Common myeloid progenitor, CD34-positive (primary cell): Measurements from ENCODE around the gene KANK4.
A peak's percentile ranks its signal among the peaks of the same experiment; 100 is the strongest.

Experiments
- CTCF ChIA-PET: fragments of 350-600 bp; sonication (Branson Sonifier 250); formaldehyde crosslinking; loops from one replicate; lab custom pipeline; 2021; ENCODE audit warnings: antibody characterized with exemption; lab: Charles Lee
- POLR2A ChIA-PET: fragments of 350-600 bp; sonication (Branson Sonifier 250); formaldehyde crosslinking; loops from one replicate; lab custom pipeline; 2021; ENCODE audit warnings: antibody characterized with exemption; lab: Charles Lee
- DNase-seq, 3 donors: peaks; one replicate each; pipeline versions ENCODE4 v3.0.0 to v3.0.0-alpha.2; 2013
- H3K27ac ChIP-seq, 2 experiments: 1 replicate in 1 of 2; 2 replicates in 1 of 2; pipeline ENCODE4 v1.7.0; 2013; ENCODE audit warnings: inconsistent platforms in 2 of 2, low read length in 2 of 2, mild to moderate bottlenecking in 2 of 2, low read depth in 1 of 2, moderate library complexity in 1 of 2; ENCODE audit not compliant: severe bottlenecking in 2 of 2, insufficient read depth in 1 of 2, poor library complexity in 1 of 2
- H3K27me3 ChIP-seq, 5 experiments: replicated peaks in 2 of 5; 1 replicate in 3 of 5; 2 replicates in 2 of 5; pipeline versions ENCODE4 v1.6.1 to v1.7.0; 2013; ENCODE audit warnings: low read length in 4 of 5, mild to moderate bottlenecking in 2 of 5, moderate library complexity in 2 of 5, inconsistent platforms in 1 of 5; ENCODE audit not compliant: insufficient read depth in 5 of 5, control insufficient read depth in 4 of 5
- H3K36me3 ChIP-seq, 4 experiments: 1 replicate in 2 of 4; 2 replicates in 2 of 4; pipeline versions ENCODE4 v1.6.1 to v1.7.0; 2013; ENCODE audit warnings: low read length in 3 of 4, control low read depth in 1 of 4, mild to moderate bottlenecking in 1 of 4; ENCODE audit not compliant: control insufficient read depth in 4 of 4, insufficient read depth in 4 of 4
- H3K4me1 ChIP-seq, 4 experiments: 1 replicate in 3 of 4; 2 replicates in 1 of 4; pipeline versions ENCODE4 v1.6.1 to v1.7.1; 2013; ENCODE audit warnings: low read length in 3 of 4, mild to moderate bottlenecking in 3 of 4, control low read depth in 1 of 4, inconsistent platforms in 1 of 4, moderate library complexity in 1 of 4; ENCODE audit not compliant: control insufficient read depth in 4 of 4, insufficient read depth in 4 of 4; ENCODE audit errors: control extremely low read depth in 1 of 4
- H3K4me3 ChIP-seq, 7 experiments: 1 replicate in 4 of 7; 2 replicates in 3 of 7; pipeline versions ENCODE4 v1.5.1 to v1.7.0; 2013; ENCODE audit warnings: mild to moderate bottlenecking in 7 of 7, low read length in 6 of 7, moderate library complexity in 6 of 7, inconsistent platforms in 2 of 7, low read depth in 2 of 7, control low read depth in 1 of 7; ENCODE audit not compliant: insufficient read depth in 4 of 7, control insufficient read depth in 1 of 7; ENCODE audit errors: extremely low read depth in 1 of 7
- H3K9me3 ChIP-seq, 5 experiments: 1 replicate in 4 of 5; 2 replicates in 1 of 5; pipeline versions ENCODE4 v1.6.1 to v1.7.1; 2013; ENCODE audit warnings: low read length in 4 of 5, mild to moderate bottlenecking in 2 of 5, inconsistent platforms in 1 of 5, low read depth in 1 of 5, moderate library complexity in 1 of 5; ENCODE audit not compliant: control insufficient read depth in 4 of 5, insufficient read depth in 2 of 5; ENCODE audit errors: control extremely low read depth in 1 of 5
- WGBS: methylation state at CpG from one replicate; pipeline ENCODE4 v1.1.5; 2013; ENCODE audit not compliant: insufficient coverage; 5-methylcytosine and 5-hydroxymethylcytosine counted together

The KANK4 gene

GRCh38 chr1:62361431-62361830 lies 42.2 kb upstream of the KANK4 start:
- ChIA-PET CTCF (no interaction called here), POLR2A (no interaction called here)
- no peaks in the 10 kb centered on the region for H3K9me3 ChIP-seq
- no peaks in the 10 kb centered on the region for H3K27me3 ChIP-seq
- no peak overlapping the region for H3K4me3 ChIP-seq
- whole genome bisulfite sequencing = 95% methylated on average over 4 of the region's 4 CpGs
- H3K27ac ChIP-seq = no peak overlapping the region
- H3K36me3 ChIP-seq = no peaks in the 10 kb centered on the region
- no peaks in the 10 kb centered on the region for H3K4me1 ChIP-seq
- no peak for DNase-seq

- H3K9me3 ChIP-seq = no peaks in the 10 kb centered on the region
- H3K4me3 ChIP-seq = no peak overlapping the region
- 98% methylated on average over 6 of the region's 11 CpGs for WGBS
- CTCF ChIA-PET = no interaction called here
- POLR2A ChIA-PET = interaction anchor here (0.6 kb wide), 1 partner anchor 67 kb away, joined by 3 read pairs; no protein-coding TSS in a partner anchor
- DNase-seq = no peak
- H3K27me3 ChIP-seq = no peaks in the 10 kb centered on the region
- H3K36me3 ChIP-seq = no peaks in the 10 kb centered on the region
- H3K4me1 ChIP-seq = no peaks in the 10 kb centered on the region
- H3K27ac ChIP-seq = no peak overlapping the region
These were observed 39.6 kb upstream of the KANK4 start for GRCh38 chr1:62358665-62359373.

GRCh38 chr1:62357916-62358315 lies 38.7 kb upstream of the KANK4 start:
- no peak for DNase-seq
- CTCF ChIA-PET = no interaction called here
- POLR2A ChIA-PET = no interaction called here
- 100% methylated on average over 3 of the region's 6 CpGs for WGBS
- H3K4me1 ChIP-seq = no peaks in the 10 kb centered on the region
- H3K9me3 ChIP-seq = no peaks in the 10 kb centered on the region
- H3K36me3 ChIP-seq = no peaks in the 10 kb centered on the region
- H3K4me3 ChIP-seq = no peak overlapping the region
- H3K27me3 ChIP-seq = no peaks in the 10 kb centered on the region
- H3K27ac ChIP-seq = no peak overlapping the region

GRCh38 chr1:62356257-62356835 lies 37.1 kb upstream of the KANK4 start:
- H3K4me3 ChIP-seq = no peak overlapping the region
- POLR2A ChIA-PET = interaction anchor here (0.9 kb wide), 1 partner anchor 31 kb away, joined by 4 read pairs; no protein-coding TSS in a partner anchor
- no CpG with 5 or more reads among the region's 1 CpG for WGBS
- H3K4me1 ChIP-seq = peaks cover 0 to 6% (median 0%) of the 10 kb centered on the region in 4 experiments
- no peaks in the 10 kb centered on the region for H3K27me3 ChIP-seq
- no peaks in the 10 kb centered on the region for H3K9me3 ChIP-seq
- no peak overlapping the region for H3K27ac ChIP-seq
- peak; percentile 19 to 79 (median 67) for DNase-seq
- no peaks in the 10 kb centered on the region for H3K36me3 ChIP-seq
- CTCF ChIA-PET = interaction anchor here (1.1 kb wide), 1 partner anchor 100 kb away, joined by 3 read pairs; no protein-coding TSS in a partner anchor

- no peak overlapping the region for H3K27ac ChIP-seq
- H3K36me3 ChIP-seq = no peaks in the 10 kb centered on the region
- H3K9me3 ChIP-seq = no peaks in the 10 kb centered on the region
- H3K4me1 ChIP-seq = peaks cover 0 to 6% (median 0%) of the 10 kb centered on the region in 4 experiments
- no peak for DNase-seq
- H3K27me3 ChIP-seq = no peaks in the 10 kb centered on the region
- no peak overlapping the region for H3K4me3 ChIP-seq
- ChIA-PET CTCF (no interaction called here), POLR2A (no interaction called here)
- 85% methylated on average over 8 of the region's 8 CpGs for WGBS
These were observed 35.9 kb upstream of the KANK4 start for GRCh38 chr1:62355095-62355494.

- 88% methylated on average over 3 of the region's 3 CpGs for WGBS
- no peak overlapping the region for H3K4me3 ChIP-seq
- POLR2A ChIA-PET = no interaction called here
- no peak overlapping the region for H3K27ac ChIP-seq
- peaks cover 0 to 6% (median 0%) of the 10 kb centered on the region in 4 experiments for H3K4me1 ChIP-seq
- CTCF ChIA-PET = no interaction called here
- H3K9me3 ChIP-seq = no peaks in the 10 kb centered on the region
- DNase-seq = no peak
- no peaks in the 10 kb centered on the region for H3K27me3 ChIP-seq
- H3K36me3 ChIP-seq = no peaks in the 10 kb centered on the region
These were observed 34.6 kb upstream of the KANK4 start for GRCh38 chr1:62353853-62354252.

GRCh38 chr1:62352387-62352786 lies 33.2 kb upstream of the KANK4 start:
- Histone ChIP-seq H3K36me3 (no peaks in the 10 kb centered on the region), H3K4me1 (peaks cover 0 to 6% (median 0%) of the 10 kb centered on the region in 4 experiments), H3K27me3 (no peaks in the 10 kb centered on the region), H3K9me3 (no peaks in the 10 kb centered on the region), H3K27ac (no peak overlapping the region), H3K4me3 (no peak overlapping the region)
- CTCF ChIA-PET = interaction anchor here (1.2 kb wide), 1 partner anchor 170 kb away, joined by 3 read pairs; no protein-coding TSS in a partner anchor
- DNase-seq = no peak
- POLR2A ChIA-PET = no interaction called here
- WGBS = 100% methylated on average over 3 of the region's 4 CpGs
